IgD-negative memory B cell (primary cell): Measurements from ENCODE around the gene WFDC8. TPM values are rescaled to one million over a fixed set of nuclear protein-coding genes. Genes with fewer than 3 reads are reported as not detected.
"Not testable (repeated sequence)": the region's sequence is repeated elsewhere in the genome, so short reads cannot be mapped to it uniquely, and the experiment has no call there.

Experiments
- H3K27ac Mint-ChIP-seq, 3 donors: one replicate each; pipeline ENCODE4 v1.8.0; 2020 to 2022; ENCODE audit warnings: mild to moderate bottlenecking in 3 of 3, mixed read lengths in 3 of 3, moderate library complexity in 1 of 3
- H3K27me3 Mint-ChIP-seq: one replicate; pipeline ENCODE4 v1.8.0; 2021; ENCODE audit warnings: mixed read lengths
- H3K36me3 Mint-ChIP-seq: one replicate; pipeline ENCODE4 v1.8.0; 2020; ENCODE audit warnings: mild to moderate bottlenecking, mixed read lengths
- H3K4me1 Mint-ChIP-seq, 3 donors: one replicate each; pipeline ENCODE4 v1.8.0; 2020 to 2022; ENCODE audit warnings: mixed read lengths in 3 of 3, mild to moderate bottlenecking in 1 of 3
- H3K4me3 Mint-ChIP-seq, 4 donors: one replicate each; pipeline ENCODE4 v1.8.0; 2020 to 2022; ENCODE audit warnings: mild to moderate bottlenecking in 4 of 4, mixed read lengths in 4 of 4, moderate library complexity in 3 of 4
- H3K9me3 Mint-ChIP-seq, 3 donors: one replicate each; pipeline ENCODE4 v1.8.0; 2020 to 2021; ENCODE audit warnings: mixed read lengths in 3 of 3, mild to moderate bottlenecking in 1 of 3
- polyA plus RNA-seq: library from polyadenylated mRNA; unstranded; fragments of 300-500 nt; fragmentation: Illumina TruSeq; gene quantifications from one replicate; pipeline ENCODE4 v1.2.3, GENCODE V29; 2021

The WFDC8 gene
- polyA plus RNA-seq, 1 donor from 2014 or later = not detected

GRCh38 chr20:45578231-45578630, 853 bp downstream of the WFDC8 start:
- Mint-ChIP-seq H3K27ac (no peak overlapping the region), H3K36me3 (no peaks in the 10 kb centered on the region), H3K9me3 (no peaks in the 10 kb centered on the region)

DNA sequence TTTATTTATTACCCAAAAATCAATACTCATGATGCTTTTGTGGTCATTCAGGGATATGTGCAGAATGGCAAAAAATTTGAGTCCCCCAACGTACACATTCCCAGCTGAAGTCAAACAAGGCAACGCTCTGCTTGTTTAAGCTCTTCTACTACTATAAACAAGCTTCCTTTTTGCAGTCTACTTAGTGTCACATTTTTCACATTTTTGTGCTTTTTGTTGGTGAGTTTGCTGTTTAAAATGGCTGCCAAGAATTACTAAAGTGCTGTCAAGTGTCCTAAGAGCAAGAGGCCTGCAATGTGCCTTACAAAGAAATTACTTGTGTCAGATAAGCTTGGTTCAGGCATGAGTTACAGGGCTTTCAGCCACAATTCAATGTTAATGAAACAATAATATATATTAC, 2.1 kb downstream of the WFDC8 start:
- Mint-ChIP-seq H3K4me3 (no peak overlapping the region), H3K9me3 (no peaks in the 10 kb centered on the region)

More at GRCh38 chr20:45578231-45578630, 853 bp downstream of the WFDC8 start:
- H3K4me1 Mint-ChIP-seq = no peaks in the 10 kb centered on the region
- H3K4me3 Mint-ChIP-seq = no peak overlapping the region
- peaks cover 6% of the 10 kb centered on the region for H3K27me3 Mint-ChIP-seq

GRCh38 chr20:45575931-45576330, 3.2 kb downstream of the WFDC8 start:
- Mint-ChIP-seq H3K36me3 (no peaks in the 10 kb centered on the region), H3K4me1 (no peaks in the 10 kb centered on the region), H3K9me3 (no peaks in the 10 kb centered on the region), H3K4me3 (no peak overlapping the region), H3K27ac (no peak overlapping the region), H3K27me3 (peaks cover 8% of the 10 kb centered on the region)

More for the DNA sequence above, 2.1 kb downstream of the WFDC8 start:
- H3K27ac Mint-ChIP-seq = no peak overlapping the region
- no peaks in the 10 kb centered on the region for H3K36me3 Mint-ChIP-seq
- H3K27me3 Mint-ChIP-seq = peaks cover 6% of the 10 kb centered on the region
- no peaks in the 10 kb centered on the region for H3K4me1 Mint-ChIP-seq

- not testable (repeated sequence) for H3K4me1 Mint-ChIP-seq, H3K27ac Mint-ChIP-seq, H3K9me3 Mint-ChIP-seq, H3K27me3 Mint-ChIP-seq, H3K36me3 Mint-ChIP-seq, H3K4me3 Mint-ChIP-seq
These were observed 9.4 kb downstream of the WFDC8 start for GRCh38 chr20:45569650-45570049.

- Mint-ChIP-seq H3K27ac (no peak overlapping the region), H3K27me3 (peaks cover 6% of the 10 kb centered on the region), H3K9me3 (peaks cover 0 to 4% (median 2%) of the 10 kb centered on the region in 3 donors), H3K4me1 (no peaks in the 10 kb centered on the region), H3K36me3 (peaks cover 1% of the 10 kb centered on the region), H3K4me3 (no peak overlapping the region)
These were observed 14.3 kb downstream of the WFDC8 start for GRCh38 chr20:45564760-45565276.

DNA sequence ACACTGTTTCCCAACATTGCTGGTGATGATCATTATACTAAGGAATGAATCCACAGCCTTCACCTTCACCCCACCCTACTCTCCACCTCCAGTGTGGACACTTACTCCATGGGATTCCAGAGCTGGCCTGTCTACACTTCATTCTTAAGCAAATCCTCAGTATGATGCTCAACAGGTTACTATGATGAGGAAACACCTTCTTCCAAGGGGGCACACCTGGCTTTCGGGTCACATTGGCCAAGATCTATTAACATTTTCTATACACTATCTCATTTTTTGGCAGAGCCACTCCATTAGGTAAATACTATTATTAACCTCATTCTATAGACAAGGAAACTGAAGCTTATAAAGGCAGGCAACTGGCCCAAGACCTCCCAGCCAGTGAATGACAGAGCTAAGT, 23.9 kb downstream of the WFDC8 start:
- Mint-ChIP-seq H3K27ac (no peak overlapping the region), H3K36me3 (no peaks in the 10 kb centered on the region), H3K9me3 (peaks cover 3 to 7% (median 3%) of the 10 kb centered on the region in 3 donors), H3K4me1 (no peaks in the 10 kb centered on the region), H3K4me3 (no peak overlapping the region), H3K27me3 (peaks cover 21% of the 10 kb centered on the region)

DNA sequence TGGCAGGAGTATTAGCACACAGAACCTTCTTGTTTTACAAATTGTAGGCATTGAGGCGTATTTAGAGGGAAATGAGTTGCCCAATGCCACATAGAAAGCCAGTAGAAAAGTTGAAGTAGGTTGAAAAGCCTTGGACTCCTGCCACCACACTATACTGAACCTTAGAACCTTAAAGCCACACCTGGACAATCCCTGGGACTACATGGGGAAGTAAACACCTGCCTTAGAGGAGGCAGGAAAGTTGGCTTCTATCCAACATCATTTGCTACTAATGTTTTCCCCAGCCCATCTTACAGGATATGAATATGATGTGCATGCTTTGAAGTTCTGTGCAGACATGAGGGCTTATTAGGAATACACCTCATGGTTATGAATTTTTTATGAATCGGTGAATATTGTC, 26.6 kb downstream of the WFDC8 start:
- Mint-ChIP-seq H3K36me3 (no peaks in the 10 kb centered on the region), H3K4me1 (no peaks in the 10 kb centered on the region), H3K27me3 (peaks cover 18% of the 10 kb centered on the region), H3K4me3 (no peak overlapping the region), H3K9me3 (peaks cover 3 to 7% (median 5%) of the 10 kb centered on the region in 3 donors), H3K27ac (no peak overlapping the region)

DNA sequence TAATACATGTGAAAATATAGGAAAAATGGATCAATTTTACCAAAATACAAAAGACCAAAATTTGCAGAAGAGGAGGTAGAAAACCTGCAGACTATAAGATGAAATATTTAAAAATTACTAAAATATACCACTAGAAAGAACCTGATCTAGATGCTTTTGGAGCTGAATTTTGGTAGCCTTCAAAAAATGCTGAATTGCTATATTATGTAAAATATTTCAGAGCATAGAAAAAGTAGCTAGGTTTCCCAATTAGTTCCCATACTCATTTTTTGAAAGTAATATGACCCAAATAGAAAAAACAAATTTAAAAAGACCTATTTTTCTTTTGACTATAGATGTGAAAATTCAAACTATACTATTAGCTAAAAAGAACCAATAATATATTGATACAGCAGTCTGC, 28.3 kb downstream of the WFDC8 start:
- H3K27me3 Mint-ChIP-seq = peaks cover 24% of the 10 kb centered on the region
- H3K36me3 Mint-ChIP-seq = no peaks in the 10 kb centered on the region
- peaks cover 3 to 7% (median 5%) of the 10 kb centered on the region in 3 donors for H3K9me3 Mint-ChIP-seq
- no peak overlapping the region for H3K27ac Mint-ChIP-seq
- no peak overlapping the region for H3K4me3 Mint-ChIP-seq
- H3K4me1 Mint-ChIP-seq = no peaks in the 10 kb centered on the region

GRCh38 chr20:45548410-45548809, 30.7 kb downstream of the WFDC8 start:
- no peaks in the 10 kb centered on the region for H3K4me1 Mint-ChIP-seq
- peaks cover 33% of the 10 kb centered on the region for H3K27me3 Mint-ChIP-seq
- peaks cover 3 to 7% (median 5%) of the 10 kb centered on the region in 3 donors for H3K9me3 Mint-ChIP-seq
- no peaks in the 10 kb centered on the region for H3K36me3 Mint-ChIP-seq
- no peak overlapping the region for H3K4me3 Mint-ChIP-seq
- no peak overlapping the region for H3K27ac Mint-ChIP-seq

DNA sequence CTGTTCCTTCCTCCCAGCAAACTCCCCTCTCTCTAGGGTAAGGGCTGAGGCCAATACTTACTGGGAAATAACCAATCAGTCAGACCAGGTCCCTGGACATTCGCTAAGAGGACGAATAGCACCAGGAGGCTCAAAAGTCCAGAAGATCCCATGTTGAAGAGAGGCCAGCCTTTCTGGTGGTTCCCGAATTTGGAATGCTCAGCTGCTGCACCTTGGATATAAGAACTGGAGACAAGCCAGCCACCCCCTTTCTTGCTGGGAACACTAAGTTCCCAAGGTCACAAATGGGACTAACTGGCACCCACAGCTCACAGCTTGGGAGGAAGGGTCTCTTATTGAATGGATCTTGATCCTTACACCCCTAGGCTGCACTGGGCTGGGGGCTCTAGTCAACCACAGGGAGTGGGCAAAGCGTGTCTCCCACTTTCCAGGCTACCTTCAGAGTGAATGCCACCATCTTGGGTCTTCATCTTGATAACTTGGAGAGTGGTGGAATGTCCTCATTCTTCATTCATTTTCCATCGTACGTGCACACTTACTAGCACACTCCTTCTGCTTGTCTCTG, 31.8 kb downstream of the WFDC8 start, which contains the start of gene EPPIN:
TSS of gene EPPIN (minus strand) at position 196 of the 565 bp plus-strand sequence. CDS start at position 152, 44 bp downstream.
- Mint-ChIP-seq H3K27ac (no peak within 1 kb of the TSS), H3K4me1 (no peaks in the 10 kb centered on the region), H3K9me3 (peaks cover 3 to 7% (median 5%) of the 10 kb centered on the region in 3 donors), H3K36me3 (no peaks in the 10 kb centered on the region), H3K4me3 (no peak within 1 kb of the TSS), H3K27me3 (peaks cover 33% of the 10 kb centered on the region)

DNA sequence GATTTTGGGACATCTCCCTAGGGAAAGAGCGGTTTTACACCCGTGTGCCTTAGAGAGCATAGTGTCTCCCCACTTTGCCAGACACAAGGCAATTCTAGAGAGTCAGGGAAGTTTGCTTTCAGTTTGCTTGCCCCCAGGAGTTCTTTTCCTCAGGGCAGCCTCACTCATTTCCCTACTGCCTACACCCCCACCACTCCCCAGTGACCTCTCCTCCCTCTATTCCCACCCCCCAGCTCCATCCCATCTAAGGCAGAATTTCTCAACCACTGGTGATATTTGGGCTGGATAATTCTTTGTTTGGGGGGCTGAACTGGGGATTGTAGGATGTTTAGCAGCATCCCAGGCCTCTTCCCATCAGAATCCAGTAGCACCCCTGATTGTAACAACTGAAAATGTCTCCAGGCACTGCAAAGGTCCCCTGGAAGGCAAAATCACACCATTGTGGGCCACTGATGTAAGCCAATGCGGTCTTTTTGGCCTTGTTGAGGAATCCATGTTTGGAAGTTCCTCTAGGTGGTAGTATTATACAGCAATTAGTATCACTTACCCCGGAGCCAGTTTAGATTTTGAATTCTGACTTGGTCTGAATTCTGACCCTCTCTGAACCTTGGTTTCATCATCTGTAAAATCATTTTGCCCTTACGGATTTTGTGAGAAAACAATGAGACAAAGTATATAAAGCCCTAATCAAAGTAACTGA, 33.2 kb downstream of the WFDC8 start:
- Mint-ChIP-seq H3K4me1 (no peaks in the 10 kb centered on the region), H3K27me3 (peaks cover 38% of the 10 kb centered on the region), H3K9me3 (peaks cover 3 to 5% (median 3%) of the 10 kb centered on the region in 3 donors), H3K36me3 (no peaks in the 10 kb centered on the region), H3K4me3 (no peak overlapping the region), H3K27ac (peak overlapping the region in 1 of 3 donors; percentile 31)

DNA sequence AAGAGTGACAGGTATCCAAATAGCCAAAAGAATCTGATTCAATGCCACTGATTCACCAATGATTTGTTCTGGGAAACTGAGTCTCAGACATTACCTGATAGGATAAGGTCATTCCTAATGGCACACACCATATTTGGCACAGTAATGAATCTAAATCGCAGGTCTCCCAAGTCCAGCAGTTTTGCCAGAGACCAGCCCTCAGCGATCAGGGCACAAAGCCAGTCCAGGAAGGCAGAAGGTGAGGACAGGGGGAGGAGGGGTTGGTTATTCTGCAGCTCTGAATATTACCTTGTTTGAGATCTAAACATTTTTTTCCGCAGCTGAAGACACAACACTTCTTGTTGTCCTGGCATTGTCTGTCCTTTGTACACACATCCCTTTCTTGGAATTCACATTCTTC, 33.7 kb downstream of the WFDC8 start:
- Mint-ChIP-seq H3K27me3 (peaks cover 39% of the 10 kb centered on the region), H3K4me1 (no peaks in the 10 kb centered on the region), H3K36me3 (no peaks in the 10 kb centered on the region), H3K9me3 (peaks cover under 1 to 4% (median 3%) of the 10 kb centered on the region in 3 donors), H3K27ac (peak overlapping the region in 1 of 3 donors; percentile 31), H3K4me3 (no peak overlapping the region)

DNA sequence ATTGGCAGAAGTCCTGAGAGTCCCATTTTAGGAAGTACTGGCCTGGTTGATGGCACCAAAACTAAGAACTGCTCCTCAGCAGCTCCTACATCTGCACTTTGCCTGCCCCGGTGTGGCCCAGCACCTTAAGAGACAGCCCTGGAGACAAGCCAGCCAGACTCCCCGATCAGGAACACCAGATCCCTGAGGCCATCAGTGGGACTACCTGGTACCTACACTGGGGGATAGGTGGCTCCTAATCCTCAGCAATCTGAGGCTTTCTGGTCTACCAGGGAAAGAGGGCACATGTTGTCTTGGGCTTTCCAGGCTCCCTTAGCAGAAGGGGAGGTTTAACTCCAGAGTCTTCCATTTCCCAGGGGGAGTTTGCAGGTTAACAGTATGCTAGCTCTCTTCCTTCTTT, 39.7 kb downstream of the WFDC8 start, which contains the start of gene WFDC6:
TSS of gene WFDC6 (minus strand) at position 101 of the 400 bp plus-strand sequence. CDS start at position 26, 75 bp downstream.
- H3K27me3 Mint-ChIP-seq = peaks cover 31% of the 10 kb centered on the region
- no peaks in the 10 kb centered on the region for H3K4me1 Mint-ChIP-seq

DNA sequence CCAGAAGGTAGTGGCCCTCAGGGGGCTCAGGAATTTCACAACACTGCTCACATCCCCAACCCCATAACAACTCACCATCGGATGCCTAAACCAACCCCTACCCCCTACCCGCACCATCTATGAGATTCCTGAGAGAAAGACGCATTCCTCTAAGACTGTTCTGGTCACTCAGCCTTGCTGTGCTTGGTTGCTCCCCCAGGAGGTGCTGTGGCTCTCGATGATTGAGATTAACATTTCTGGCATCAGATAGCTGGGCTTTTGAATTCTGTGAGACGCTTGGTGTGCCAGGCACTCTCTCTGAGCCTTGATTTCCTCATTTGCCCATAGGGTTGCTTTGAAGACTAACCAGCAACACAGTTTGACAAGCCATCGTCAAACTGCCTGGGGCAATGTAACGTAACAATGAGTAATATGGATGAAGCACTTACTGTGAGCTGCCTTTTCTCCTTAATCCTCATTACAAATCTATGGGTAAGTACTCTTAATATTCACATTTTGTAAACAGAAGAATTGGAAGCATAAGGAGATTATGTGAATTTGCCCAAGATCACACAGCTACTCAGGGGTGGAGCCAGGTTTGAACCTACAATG, 40.8 kb downstream of the WFDC8 start:
- H3K4me3 Mint-ChIP-seq = no peak overlapping the region
- peaks cover 0 to 2% (median 0%) of the 10 kb centered on the region in 3 donors for H3K9me3 Mint-ChIP-seq
- peaks cover 27% of the 10 kb centered on the region for H3K27me3 Mint-ChIP-seq
- H3K27ac Mint-ChIP-seq = no peak overlapping the region
- no peaks in the 10 kb centered on the region for H3K36me3 Mint-ChIP-seq
- no peaks in the 10 kb centered on the region for H3K4me1 Mint-ChIP-seq

More for the DNA sequence above, 39.7 kb downstream of the WFDC8 start, which contains the start of gene WFDC6:
- Mint-ChIP-seq H3K27ac (no peak within 1 kb of the TSS), H3K36me3 (no peaks in the 10 kb centered on the region), H3K9me3 (peaks cover 0 to 2% (median 0%) of the 10 kb centered on the region in 3 donors), H3K4me3 (no peak within 1 kb of the TSS)

DNA sequence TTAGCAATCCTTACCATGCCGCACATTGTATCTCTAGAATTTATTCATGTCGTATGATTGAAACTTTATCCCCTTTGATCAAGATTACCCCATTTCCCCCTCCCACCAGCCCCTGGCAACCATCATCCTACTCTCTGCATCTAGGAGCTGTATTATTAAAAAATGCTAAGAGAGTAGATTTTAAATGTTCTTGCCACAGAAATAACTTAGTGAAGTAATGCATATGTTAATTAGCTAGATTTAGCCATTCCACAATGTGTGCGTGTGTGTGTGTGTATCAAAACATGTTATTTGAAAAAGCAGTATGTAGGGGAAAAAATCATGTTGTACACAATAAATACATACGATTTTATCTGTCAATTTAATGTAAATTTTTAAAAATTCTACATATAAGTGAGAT, 51.8 kb downstream of the WFDC8 start:
- H3K4me3 Mint-ChIP-seq = no peak overlapping the region
- no peaks in the 10 kb centered on the region for H3K36me3 Mint-ChIP-seq
- H3K27ac Mint-ChIP-seq = no peak overlapping the region
- peaks cover 0 to 3% (median under 1%) of the 10 kb centered on the region in 3 donors for H3K4me1 Mint-ChIP-seq
- no peaks in the 10 kb centered on the region for H3K9me3 Mint-ChIP-seq
- peaks cover 13% of the 10 kb centered on the region for H3K27me3 Mint-ChIP-seq
